ENCODE results near the gene EFCAB13.
A peak's percentile ranks its signal among the peaks of the same experiment; 100 is the strongest.

EFCAB13 gene

GRCh38 chr17:47295874-47296255 lies 27.9 kb upstream of the EFCAB13 start:
- DNase-seq: no peak

- no peak for DNase-seq
Measured at GRCh38 chr17:47297661-47298400, 25.9 kb upstream of the EFCAB13 start.

GRCh38 chr17:47298712-47299111 lies 25.0 kb upstream of the EFCAB13 start:
- DNase-seq: no peak

GRCh38 chr17:47299239-47299910 lies 24.4 kb upstream of the EFCAB13 start:
- DNase-seq: no peak

- DNase-seq: no peak
Measured at GRCh38 chr17:47300718-47301117, 23.0 kb upstream of the EFCAB13 start.

GRCh38 chr17:47301161-47301560 lies 22.6 kb upstream of the EFCAB13 start:
- DNase-seq: no peak

- no peak for DNase-seq
Measured at GRCh38 chr17:47301831-47302230, 21.9 kb upstream of the EFCAB13 start.

- DNase-seq: no peak
Measured at GRCh38 chr17:47304186-47304585, 19.6 kb upstream of the EFCAB13 start.

GRCh38 chr17:47305302-47305923 lies 18.3 kb upstream of the EFCAB13 start:
- DNase-seq: no peak

GRCh38 chr17:47310186-47310733 lies 13.5 kb upstream of the EFCAB13 start:
- no peak for DNase-seq

- DNase-seq: no peak
Measured at GRCh38 chr17:47311420-47311819, 12.3 kb upstream of the EFCAB13 start.

GRCh38 chr17:47315451-47316266 lies 8.1 kb upstream of the EFCAB13 start:
- DNase-seq: peak; percentile 32

GRCh38 chr17:47316311-47316710 lies 7.4 kb upstream of the EFCAB13 start:
- DNase-seq: no peak

GRCh38 chr17:47317119-47317518 lies 6.6 kb upstream of the EFCAB13 start:
- DNase-seq: no peak

GRCh38 chr17:47318197-47318918 lies 5.4 kb upstream of the EFCAB13 start:
- DNase-seq: no peak

- no peak for DNase-seq
Measured at GRCh38 chr17:47320879-47321502, 2.8 kb upstream of the EFCAB13 start.

- DNase-seq: peak; percentile 74
Measured at GRCh38 chr17:47324224-47325020, 667 bp downstream of the EFCAB13 start.

GRCh38 chr17:47325176-47325575 lies 1.4 kb downstream of the EFCAB13 start:
- DNase-seq: no peak

- no peak for DNase-seq
Measured at GRCh38 chr17:47330548-47330947, 6.8 kb downstream of the EFCAB13 start.

- DNase-seq: no peak
Measured at GRCh38 chr17:47332287-47332686, 8.5 kb downstream of the EFCAB13 start.

Measured in CD4-positive, alpha-beta T cell treated with Interleukin-15 for 1 hour (primary cell).